ENCODE data around the gene XCL2.
"Not testable (repeated sequence)": the region's sequence is repeated elsewhere in the genome, so short reads cannot be mapped to it uniquely, and the experiment has no call there.

The XCL2 gene, protein sequence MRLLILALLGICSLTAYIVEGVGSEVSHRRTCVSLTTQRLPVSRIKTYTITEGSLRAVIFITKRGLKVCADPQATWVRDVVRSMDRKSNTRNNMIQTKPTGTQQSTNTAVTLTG

GRCh38 chr1:168543840-168544498 lies at the start of gene XCL2:
Gene XCL2, minus strand, starts transcription at chr1:168543997. Its CDS starts 33 bp downstream, at chr1:168543964.
- DNase-seq (ENCODE audit: insufficient read length, low spot score): not testable (repeated sequence)
- peak; percentile 33 for FAIRE-seq

DNA sequence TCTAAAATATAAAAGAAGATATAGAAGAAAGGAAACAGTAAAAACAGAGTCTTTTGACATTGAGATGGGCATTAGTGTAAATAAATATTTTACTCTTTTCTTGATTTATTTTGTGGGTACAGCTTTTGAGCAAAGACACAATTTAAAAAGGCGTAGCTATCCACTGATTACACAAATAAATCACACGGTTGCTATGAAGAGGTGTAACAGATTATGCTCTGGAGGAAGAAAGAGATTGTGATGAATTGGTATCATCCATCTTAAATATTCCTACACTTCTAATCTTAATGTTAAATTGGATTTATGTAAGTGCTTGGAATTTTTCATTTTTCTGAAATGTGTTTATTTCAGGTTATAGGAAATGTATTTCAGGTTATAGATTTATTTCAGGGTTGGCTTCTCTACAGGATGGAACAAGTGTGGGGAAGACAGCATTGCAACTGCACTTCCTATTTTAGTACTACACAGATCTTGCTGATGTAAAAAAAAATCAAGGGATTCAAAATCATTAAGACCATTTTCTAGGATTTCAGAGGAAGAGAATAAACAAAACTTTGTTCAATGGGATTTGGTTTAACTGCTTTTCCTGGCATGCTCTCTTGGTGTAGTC lies 47.9 kb upstream of the XCL2 start:
- no peak for DNase-seq (ENCODE audit: insufficient read length, low spot score)
- no peak for FAIRE-seq

- DNase-seq (ENCODE audit: insufficient read length, low spot score) (no peak), FAIRE-seq (no peak)
Observed at GRCh38 chr1:168591066-168591465, 47.3 kb upstream of the XCL2 start.

DNA sequence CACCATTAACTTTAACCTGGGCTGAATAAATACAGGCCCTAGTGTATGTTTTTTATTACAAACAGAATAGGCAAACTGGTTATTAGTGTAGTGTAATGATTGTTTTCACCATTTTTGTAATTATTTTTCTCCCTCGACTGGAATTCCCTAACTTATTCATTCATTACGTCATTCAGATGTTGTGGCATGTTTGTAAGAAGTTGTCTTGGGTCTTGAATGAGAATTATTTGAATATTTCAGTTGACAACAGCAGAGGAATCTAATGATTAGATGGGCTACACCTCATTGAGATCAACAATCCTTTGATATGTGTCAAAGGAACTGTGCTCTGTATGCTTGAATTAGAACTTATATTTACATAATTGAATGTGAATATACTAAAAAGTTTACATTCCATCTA lies 45.4 kb upstream of the XCL2 start:
- DNase-seq (ENCODE audit: insufficient read length, low spot score): no peak
- no peak for FAIRE-seq

GRCh38 chr1:168585937-168586336 lies 42.1 kb upstream of the XCL2 start:
- DNase-seq (ENCODE audit: insufficient read length, low spot score): no peak
- no peak for FAIRE-seq

GRCh38 chr1:168585191-168585590 lies 41.4 kb upstream of the XCL2 start:
- FAIRE-seq (no peak), DNase-seq (ENCODE audit: insufficient read length, low spot score) (no peak)

GRCh38 chr1:168583571-168583970 lies 39.8 kb upstream of the XCL2 start:
- no peak for FAIRE-seq
- DNase-seq (ENCODE audit: insufficient read length, low spot score): no peak

DNA sequence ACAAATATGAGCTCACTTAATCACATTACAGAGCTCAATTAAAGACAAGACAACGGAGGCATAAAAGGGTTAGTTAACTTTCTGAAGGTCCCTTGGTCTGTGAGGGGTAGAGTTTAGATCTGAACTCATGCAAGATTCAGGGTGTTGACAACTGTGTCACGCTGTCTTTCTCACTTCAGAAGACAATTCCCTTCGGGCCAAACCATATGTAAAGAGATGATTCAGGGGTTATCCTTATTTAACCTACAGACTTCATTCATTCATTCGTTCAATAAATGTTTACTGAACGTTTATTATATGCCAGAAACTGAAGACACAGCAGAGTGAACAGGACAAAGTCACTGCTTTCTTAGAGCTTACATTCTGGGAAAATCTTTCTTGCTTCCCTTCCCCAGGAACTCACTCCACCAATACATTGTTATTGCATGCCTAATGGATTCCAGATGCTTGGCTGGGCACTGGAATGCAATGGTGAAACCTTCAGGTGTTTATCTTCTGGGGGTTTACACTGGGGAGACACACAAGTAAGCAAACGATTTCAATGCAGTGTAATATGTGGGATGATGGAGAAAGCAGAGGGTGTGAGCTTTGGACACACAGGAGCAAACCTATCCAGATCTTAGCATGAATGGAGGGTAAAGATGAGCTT lies 39.0 kb upstream of the XCL2 start:
- FAIRE-seq (no peak), DNase-seq (ENCODE audit: insufficient read length, low spot score) (no peak)

DNA sequence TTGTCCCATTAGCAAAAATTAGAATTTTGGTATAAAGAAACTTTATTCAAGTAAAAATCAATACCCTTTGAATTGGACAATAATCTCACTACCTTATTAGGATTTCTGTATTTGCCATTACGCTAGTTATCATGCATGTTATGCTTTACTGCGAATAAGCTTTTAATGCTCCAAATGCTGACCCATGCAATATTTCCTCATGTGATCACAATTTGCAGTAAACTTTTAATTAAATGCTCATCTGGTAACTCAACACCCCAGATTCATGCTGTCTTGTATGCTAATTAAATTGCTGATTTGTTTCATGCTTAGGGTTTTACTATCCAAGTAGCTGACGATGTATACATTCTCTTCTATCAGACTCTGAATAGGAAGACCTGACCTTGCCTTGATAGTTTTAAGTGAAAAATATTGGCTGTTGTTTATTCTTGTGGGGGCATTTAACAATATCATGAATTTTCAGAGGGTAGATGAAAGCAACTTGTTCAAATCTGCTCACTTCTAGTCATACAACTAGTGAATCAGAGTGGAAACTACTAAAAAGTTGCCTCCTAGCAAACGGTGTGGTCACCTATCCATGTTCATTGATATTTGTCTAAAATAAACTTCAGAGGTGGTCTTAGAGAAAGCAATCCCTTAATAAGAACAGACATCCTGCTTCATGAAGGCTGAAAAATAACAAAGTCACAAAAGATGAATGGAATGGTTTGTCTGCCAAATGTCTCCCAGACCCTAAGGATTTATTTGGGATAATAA lies 38.2 kb upstream of the XCL2 start:
- no peak for DNase-seq (ENCODE audit: insufficient read length, low spot score)
- FAIRE-seq: no peak

GRCh38 chr1:168580991-168581390 lies 37.2 kb upstream of the XCL2 start:
- DNase-seq (ENCODE audit: insufficient read length, low spot score); FAIRE-seq: not testable (repeated sequence)

DNA sequence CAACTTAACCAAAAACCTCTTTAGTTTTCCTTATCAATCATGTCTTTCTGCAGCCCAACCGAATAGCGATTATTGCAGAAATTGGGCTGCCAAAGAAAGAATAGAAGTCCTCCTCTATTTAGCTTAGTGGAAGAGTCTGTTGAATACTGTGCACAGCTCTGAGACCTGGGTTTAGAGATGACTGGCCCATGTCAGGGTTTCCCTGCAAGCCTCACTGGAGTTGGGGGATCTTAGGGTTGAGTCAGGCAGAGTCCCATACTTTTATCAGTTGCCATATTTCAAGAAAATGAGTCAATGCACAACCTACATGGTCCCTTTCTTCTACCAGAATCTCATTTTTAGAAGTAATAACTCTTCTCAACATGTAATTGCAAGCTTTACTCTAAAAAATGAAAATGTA lies 36.5 kb upstream of the XCL2 start:
- DNase-seq (ENCODE audit: insufficient read length, low spot score); FAIRE-seq: not testable (repeated sequence)

DNA sequence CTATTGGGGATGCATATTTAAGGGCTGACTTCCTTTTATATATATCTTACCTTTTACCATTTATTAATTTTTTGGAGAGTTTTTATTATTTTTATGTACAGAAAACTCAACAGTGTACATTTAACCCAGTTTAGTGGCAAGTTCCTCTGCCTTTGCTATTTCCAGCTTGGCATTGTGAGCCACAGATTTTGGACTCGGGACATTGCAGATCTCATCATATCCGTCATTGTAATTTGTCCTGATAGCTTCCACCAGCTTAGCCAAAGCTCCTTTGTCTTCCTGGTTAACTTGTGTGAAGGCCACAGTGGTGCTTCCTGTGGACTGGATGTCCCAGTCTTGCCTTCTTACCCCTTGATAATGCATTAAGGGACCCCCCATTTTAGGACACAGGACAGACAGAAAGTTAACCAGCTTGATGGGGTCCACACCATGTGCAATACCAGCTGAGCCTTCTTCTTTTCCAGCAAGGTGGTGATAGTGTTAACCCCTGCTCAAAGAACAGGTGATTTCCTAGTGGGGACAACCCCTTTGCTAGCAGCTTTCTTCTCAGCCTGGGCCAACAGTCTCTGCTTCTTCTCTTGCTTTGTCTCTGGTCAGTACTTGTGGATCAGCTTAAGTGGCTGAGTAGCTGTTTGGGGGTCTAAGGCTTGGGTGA lies 34.9 kb upstream of the XCL2 start:
- FAIRE-seq; DNase-seq (ENCODE audit: insufficient read length, low spot score): not testable (repeated sequence)

DNA sequence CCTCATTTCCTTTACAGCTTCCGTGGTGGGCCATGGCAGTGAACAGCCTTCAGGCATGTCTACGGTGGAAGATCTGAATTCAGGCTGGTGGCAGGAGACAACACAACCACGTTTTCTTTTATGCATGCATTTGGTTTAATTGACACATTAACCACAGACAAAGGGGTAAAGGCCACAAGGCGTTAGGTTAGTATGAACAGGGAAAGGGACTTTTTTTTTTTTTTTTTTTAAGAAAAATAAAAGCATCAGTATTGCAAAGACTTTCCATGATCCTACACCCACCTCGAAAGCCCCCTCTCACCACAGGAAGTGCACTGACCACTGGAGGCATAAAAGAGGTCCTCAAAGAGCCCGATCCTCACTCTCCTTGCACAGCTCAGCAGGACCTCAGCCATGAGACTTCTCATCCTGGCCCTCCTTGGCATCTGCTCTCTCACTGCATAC lies 32.5 kb upstream of the XCL2 start, which contains the start of gene XCL1:
Gene XCL1, plus strand, starts transcription at position 361 of the 444 bp plus-strand sequence. Its CDS starts 33 bp downstream, at position 394.
- DNase-seq (ENCODE audit: insufficient read length, low spot score); FAIRE-seq: not testable (repeated sequence)

GRCh38 chr1:168574234-168574633 lies 30.4 kb upstream of the XCL2 start:
- not testable (repeated sequence) for FAIRE-seq; DNase-seq (ENCODE audit: insufficient read length, low spot score)

DNA sequence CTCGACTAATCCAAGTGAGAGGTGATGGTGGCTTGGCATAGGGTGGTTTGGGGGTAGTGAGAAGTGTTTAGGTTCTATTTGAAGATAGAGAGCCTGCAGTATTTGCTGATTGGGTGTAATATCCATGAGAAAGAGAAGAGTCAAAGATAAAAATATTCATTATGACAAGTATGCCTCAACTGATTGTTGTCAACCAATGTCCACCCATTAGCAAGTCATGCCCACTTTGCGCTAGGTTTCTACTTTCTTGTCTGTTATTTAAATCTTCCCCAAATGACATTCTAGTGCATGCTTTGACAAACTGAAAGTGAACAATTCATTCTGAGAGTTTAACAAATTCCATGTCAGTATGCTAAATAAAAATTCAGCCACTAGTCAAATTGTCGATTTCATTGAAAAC lies 28.8 kb upstream of the XCL2 start:
- FAIRE-seq (no peak), DNase-seq (ENCODE audit: insufficient read length, low spot score) (no peak)

DNA sequence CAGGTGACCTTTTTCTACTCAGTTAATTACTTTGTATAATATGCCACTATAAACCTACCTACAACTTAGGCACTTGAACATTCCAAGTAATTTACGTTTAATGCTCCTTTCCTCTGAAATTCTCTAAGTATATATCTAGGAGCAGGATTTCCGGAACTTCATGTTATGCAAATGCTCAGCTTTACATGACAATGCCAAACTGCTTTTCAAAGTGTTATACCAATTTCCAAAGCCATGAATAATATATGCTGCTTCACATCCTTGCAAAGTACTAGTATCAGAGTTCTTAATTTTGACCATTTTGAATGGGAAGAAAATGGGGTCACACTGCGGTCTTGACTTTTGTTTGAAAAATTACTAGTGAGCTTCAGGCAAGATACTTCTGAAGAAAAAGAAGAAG lies 26.9 kb upstream of the XCL2 start:
- no peak for FAIRE-seq

DNA sequence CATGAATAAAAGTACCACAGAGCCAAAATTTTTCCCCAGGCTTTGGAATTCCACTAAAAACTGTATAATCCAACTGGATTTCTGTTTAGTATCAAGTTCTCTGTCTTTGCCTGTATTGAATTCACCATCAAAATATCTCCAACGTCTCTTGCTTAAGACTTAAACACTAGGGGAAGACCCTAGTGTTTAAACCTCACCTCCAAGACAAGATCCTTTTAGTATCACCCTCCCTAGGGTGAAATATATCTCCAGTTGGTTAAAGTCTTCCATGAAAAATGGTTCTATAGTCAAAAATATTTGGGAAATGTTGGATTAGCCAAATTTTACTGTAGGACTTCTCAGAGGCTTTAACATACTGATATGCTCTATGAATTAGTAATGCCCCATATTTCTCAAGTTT lies 24.5 kb upstream of the XCL2 start:
- FAIRE-seq (no peak), DNase-seq (ENCODE audit: insufficient read length, low spot score) (no peak)

More for the DNA sequence above, 26.9 kb upstream of the XCL2 start:
- DNase-seq (ENCODE audit: insufficient read length, low spot score): no peak

DNA sequence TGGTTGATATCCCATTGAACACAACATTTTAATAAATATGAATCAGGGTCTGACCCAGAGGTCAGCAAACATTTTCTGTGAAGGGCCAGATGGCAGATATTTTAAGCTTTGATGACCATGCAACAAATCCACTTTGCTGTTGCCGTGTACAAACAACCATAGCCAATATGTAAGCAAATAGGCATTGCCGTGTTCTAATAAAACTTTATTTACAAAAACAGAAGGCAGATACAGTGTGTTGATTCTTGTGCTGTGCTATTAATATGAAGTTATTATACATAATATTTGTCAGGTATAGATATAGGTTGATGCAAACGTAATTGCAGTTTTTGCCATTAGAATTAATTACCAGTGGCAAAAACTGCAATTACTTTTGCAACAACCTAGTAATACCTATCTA lies 23.8 kb upstream of the XCL2 start:
- no peak for FAIRE-seq
- DNase-seq (ENCODE audit: insufficient read length, low spot score): no peak

- no peak for FAIRE-seq
- DNase-seq (ENCODE audit: insufficient read length, low spot score): no peak
Observed at GRCh38 chr1:168567007-168567406, 23.2 kb upstream of the XCL2 start.

DNA sequence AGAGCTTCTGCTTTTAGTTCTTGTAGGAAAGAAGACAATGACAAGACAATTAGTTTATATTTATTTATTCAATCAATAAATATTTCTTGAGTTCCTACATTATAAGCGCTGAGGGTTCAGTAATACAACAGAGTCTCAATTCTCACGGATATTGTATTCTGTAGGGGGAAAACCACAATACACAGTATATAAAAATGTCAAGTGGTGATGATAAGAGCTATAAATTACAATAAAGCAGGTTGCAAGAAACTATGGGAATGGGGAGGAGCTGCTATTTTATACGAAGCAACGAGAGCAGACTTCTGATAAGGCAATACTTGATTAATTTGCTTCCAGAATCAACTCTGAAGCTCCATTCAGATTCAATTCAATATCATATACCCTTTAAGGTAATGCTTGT lies 22.0 kb upstream of the XCL2 start:
- DNase-seq (ENCODE audit: insufficient read length, low spot score) (no peak), FAIRE-seq (no peak)
